Esophagus squamous epithelium (tissue), 5 donors: ENCODE data around the gene PLEKHA4. TPM values are rescaled to one million over a fixed set of nuclear protein-coding genes. Genes with fewer than 3 reads are reported as not detected.
"Not testable (repeated sequence)": the region's sequence is repeated elsewhere in the genome, so short reads cannot be mapped to it uniquely, and the experiment has no call there.

ENCODE experiments used
- DNase-seq: peaks from one replicate; lab custom pipeline; 2025; lab: John Stamatoyannopoulos, UW
- H3K27ac ChIP-seq, 4 donors: fragments of 200-600 bp; sonication (generic); one replicate each; pipeline ENCODE4 v1.5.1; 2016 to 2019; ENCODE audit warnings: mild to moderate bottlenecking in 1 of 4
- H3K27me3 ChIP-seq, 4 donors: fragments of 200-600 bp; sonication (generic); 1 replicate in 3 of 4; 2 replicates in 1 of 4; pipeline versions ENCODE4 v1.5.1 to v1.6.0; 2017 to 2021; ENCODE audit warnings: antibody characterized with exemption in 1 of 4
- H3K36me3 ChIP-seq, 3 donors: fragments of 200-600 bp; sonication (generic); one replicate each; pipeline ENCODE4 v1.5.1; 2016 to 2019
- H3K4me1 ChIP-seq, 3 donors: fragments of 200-600 bp; sonication (generic); one replicate each; pipeline ENCODE4 v1.5.1; 2017 to 2019
- H3K4me3 ChIP-seq, 4 donors: fragments of 200-600 bp; sonication (generic); 1 replicate in 3 of 4; 2 replicates in 1 of 4; pipeline ENCODE4 v1.5.1; 2016 to 2019; ENCODE audit warnings: mild to moderate bottlenecking in 2 of 4, moderate library complexity in 1 of 4
- H3K9me3 ChIP-seq, 3 donors: fragments of 200-600 bp; sonication (generic); one replicate each; pipeline ENCODE4 v1.5.1; 2016 to 2019
- CTCF ChIP-seq, 6 experiments: fragments of 450-650 bp in 4 of 6; fragments of 200-600 bp in 2 of 6; sonication (generic) in 2 of 6; IDR thresholded peaks; one replicate each; pipeline ENCODE4 v1.5.1; 2016 to 2019; ENCODE audit warnings: antibody characterized with exemption in 6 of 6, mild to moderate bottlenecking in 4 of 6, moderate library complexity in 4 of 6
- POLR2A ChIP-seq, 4 donors: fragments of 450-650 bp; IDR thresholded peaks; one replicate each; pipeline ENCODE4 v1.6.1; 2017; ENCODE audit warnings: antibody characterized with exemption in 4 of 4, mild to moderate bottlenecking in 4 of 4, moderate library complexity in 3 of 4
- WGBS, 2 donors: methylation state at CpG; one replicate each; pipeline ENCODE4 v1.1.5; 2018; 5-methylcytosine and 5-hydroxymethylcytosine counted together
- intact Hi-C: fragments of 100-400 bp; cut with DNase I; formaldehyde crosslinking; loops from one replicate; pipeline ENCODE4 v1.15.0; 2022
- total RNA-seq, 4 donors: library from RNA; depleted of rRNA; stranded (reverse); fragments of >200 nt; gene quantifications; one replicate each; pipeline ENCODE4 v1.1.0, GENCODE V29; 2016
- donor health status: DM: yes; HTN: yes; CAD: no.

PLEKHA4 gene
- total RNA-seq, 4 donors from 2014 or later = 2.8 to 9.0 (median 5.6) TPM

- peaks cover 13 to 100% (median 66%) of the 10 kb centered on the region in 3 donors for H3K36me3 ChIP-seq
- no peak for DNase-seq
- no peaks in the 10 kb centered on the region for H3K4me1 ChIP-seq
- intact Hi-C loops = no loop called here
- H3K4me3 ChIP-seq = no peak overlapping the region
- H3K27me3 ChIP-seq = no peaks in the 10 kb centered on the region
- H3K27ac ChIP-seq = no peak overlapping the region
- TF ChIP-seq CTCF (IDR thresholded peaks at IDR 0.05) = no peak
- no peak for TF ChIP-seq POLR2A (IDR thresholded peaks at IDR 0.05)
- no peaks in the 10 kb centered on the region for H3K9me3 ChIP-seq
- 90 to 97% methylated on average over 7 to 8 of the region's 9 CpGs for WGBS, 2 donors
Measured at GRCh38 chr19:48913114-48913889, 44.9 kb upstream of the PLEKHA4 start.

- no peak for TF ChIP-seq POLR2A (IDR thresholded peaks at IDR 0.05)
- no peak for TF ChIP-seq CTCF (IDR thresholded peaks at IDR 0.05)
- WGBS, 2 donors = 69 to 84% methylated on average over 2 of the region's 2 CpGs
- intact Hi-C loops = no loop called here
- H3K4me1 ChIP-seq = no peaks in the 10 kb centered on the region
- no peaks in the 10 kb centered on the region for H3K9me3 ChIP-seq
- no peak overlapping the region for H3K4me3 ChIP-seq
- DNase-seq = no peak
- H3K27ac ChIP-seq = no peak overlapping the region
- no peaks in the 10 kb centered on the region for H3K27me3 ChIP-seq
- H3K36me3 ChIP-seq = peaks cover 10 to 100% (median 58%) of the 10 kb centered on the region in 3 donors
Measured at GRCh38 chr19:48910803-48911202, 42.4 kb upstream of the PLEKHA4 start.

- WGBS, 2 donors = 87 to 88% methylated on average over 11 of the region's 11 CpGs
- H3K9me3 ChIP-seq, DNase-seq, H3K4me1 ChIP-seq, intact Hi-C loops, H3K27me3 ChIP-seq, H3K4me3 ChIP-seq: not testable (repeated sequence)
- peaks cover 11 to 100% (median 62%) of the 10 kb centered on the region in 3 donors for H3K36me3 ChIP-seq
- peak overlapping the region in 3 of 4 donors; percentile 7 to 57 (median 52) for H3K27ac ChIP-seq
Measured at GRCh38 chr19:48909424-48910077, 41.1 kb upstream of the PLEKHA4 start.

GRCh38 chr19:48907671-48908070 lies 39.3 kb upstream of the PLEKHA4 start:
- intact Hi-C loops = no loop called here
- Histone ChIP-seq H3K27ac (peak overlapping the region in 3 of 4 donors; percentile 42 to 76 (median 60)), H3K9me3 (no peaks in the 10 kb centered on the region), H3K36me3 (peaks cover 3 to 94% (median 44%) of the 10 kb centered on the region in 3 donors), H3K4me1 (peaks cover 0 to 6% (median 3%) of the 10 kb centered on the region in 3 donors), H3K27me3 (no peaks in the 10 kb centered on the region), H3K4me3 (no peak overlapping the region)
- DNase-seq = no peak
- TF ChIP-seq CTCF (IDR thresholded peaks at IDR 0.05) (no peak), POLR2A (IDR thresholded peaks at IDR 0.05) (no peak)
- 85 to 91% methylated on average over 13 to 14 of the region's 14 CpGs for WGBS, 2 donors

- WGBS, 2 donors = 93 to 95% methylated on average over 6 to 10 of the region's 10 CpGs
- intact Hi-C loops = no loop called here
- H3K4me3 ChIP-seq = no peak overlapping the region
Measured at GRCh38 chr19:48906324-48906723, 37.9 kb upstream of the PLEKHA4 start.

More at GRCh38 chr19:48906324-48906723, 37.9 kb upstream of the PLEKHA4 start:
- peaks cover 8 to 19% (median 14%) of the 10 kb centered on the region in 3 donors for H3K4me1 ChIP-seq
- no peaks in the 10 kb centered on the region for H3K9me3 ChIP-seq
- no peak for DNase-seq
- peaks cover 3 to 92% (median 32%) of the 10 kb centered on the region in 3 donors for H3K36me3 ChIP-seq
- H3K27me3 ChIP-seq = no peaks in the 10 kb centered on the region
- TF ChIP-seq CTCF (IDR thresholded peaks at IDR 0.05) (no peak), POLR2A (IDR thresholded peaks at IDR 0.05) (no peak)
- no peak overlapping the region for H3K27ac ChIP-seq
